GM23338 (cell line): Measurements from ENCODE around the gene ALB. TPM values are rescaled to one million over a fixed set of nuclear protein-coding genes. Genes with fewer than 3 reads are reported as not detected.

ENCODE experiments used
- ATAC-seq: fragments of 200-7000 bp; cut with Tn5 transposase; 3 replicates; pipeline ENCODE4 v1.9.1; 2020
- DNase-seq: peaks from one replicate; pipeline ENCODE4 v3.0.0-alpha.2; 2015; ENCODE audit warnings: low spot score
- H2AFZ ChIP-seq: fragments of 200-600 bp; sonication (generic); 2 replicates; pipeline ENCODE4 v1.8.0; 2016; ENCODE audit warnings: antibody characterized with exemption, mild to moderate bottlenecking, moderate library complexity
- H3F3A ChIP-seq: fragments of 200-600 bp; sonication (generic); replicated peaks from 2 replicates; pipeline ENCODE4 v1.8.0; 2017; ENCODE audit warnings: antibody characterized with exemption, mixed run types, low read depth
- H3K27ac ChIP-seq: fragments of 200-600 bp; sonication (generic); 2 replicates; pipeline ENCODE4 v1.6.1; 2016; ENCODE audit warnings: low read depth
- H3K27me3 ChIP-seq: fragments of 200-600 bp; sonication (generic); 2 replicates; pipeline ENCODE4 v1.8.0; 2016; ENCODE audit warnings: mild to moderate bottlenecking, mixed run types, moderate library complexity; ENCODE audit not compliant: insufficient read depth
- H3K36me3 ChIP-seq: fragments of 200-600 bp; sonication (generic); 2 replicates; pipeline ENCODE4 v1.8.0; 2016; ENCODE audit warnings: mild to moderate bottlenecking; ENCODE audit not compliant: insufficient read depth
- H3K4me1 ChIP-seq: fragments of 200-600 bp; sonication (generic); 2 replicates; pipeline ENCODE4 v1.8.0; 2016; ENCODE audit warnings: mild to moderate bottlenecking, moderate library complexity; ENCODE audit not compliant: insufficient read depth
- H3K4me2 ChIP-seq: fragments of 200-600 bp; sonication (generic); 2 replicates; pipeline ENCODE4 v1.7.1; 2017; ENCODE audit warnings: mixed run types
- H3K4me3 ChIP-seq: fragments of 200-600 bp; sonication (generic); 2 replicates; pipeline ENCODE4 v1.6.1; 2016; ENCODE audit warnings: mixed run types
- H3K79me2 ChIP-seq: fragments of 200-600 bp; sonication (generic); replicated peaks from 2 replicates; pipeline ENCODE4 v1.8.0; 2017; ENCODE audit warnings: mild to moderate bottlenecking; ENCODE audit not compliant: insufficient read depth
- H3K9me2 ChIP-seq: fragments of 200-600 bp; sonication (generic); 2 replicates; pipeline ENCODE4 v1.8.0; 2017; ENCODE audit not compliant: insufficient read depth
- H4K20me1 ChIP-seq: fragments of 200-600 bp; sonication (generic); replicated peaks from 2 replicates; pipeline ENCODE4 v1.8.0; 2017; ENCODE audit warnings: mild to moderate bottlenecking; ENCODE audit not compliant: insufficient read depth
- H3K27ac Mint-ChIP-seq: 2 replicates; pipeline ENCODE4 v1.8.0; 2020; ENCODE audit warnings: inconsistent platforms, mild to moderate bottlenecking, moderate library complexity, mixed read lengths
- H3K27me3 Mint-ChIP-seq: 3 replicates; pipeline ENCODE4 v1.8.0; 2022; ENCODE audit warnings: low read depth, mild to moderate bottlenecking, moderate library complexity, mixed read lengths, inconsistent platforms; ENCODE audit not compliant: insufficient read depth, poor library complexity
- H3K36me3 Mint-ChIP-seq: 3 replicates; pipeline ENCODE4 v1.8.0; 2021; ENCODE audit warnings: low read depth, mild to moderate bottlenecking, inconsistent platforms, moderate library complexity, mixed read lengths
- H3K4me1 Mint-ChIP-seq: 3 replicates; pipeline ENCODE4 v1.8.0; 2020; ENCODE audit warnings: mild to moderate bottlenecking, inconsistent platforms, mixed read lengths
- H3K4me3 Mint-ChIP-seq: 3 replicates; pipeline ENCODE4 v1.8.0; 2021; ENCODE audit warnings: moderate library complexity, mild to moderate bottlenecking, inconsistent platforms, mixed read lengths
- H3K9me3 Mint-ChIP-seq: 3 replicates; pipeline ENCODE4 v1.8.0; 2020; ENCODE audit warnings: moderate library complexity, mild to moderate bottlenecking, inconsistent platforms, mixed read lengths
- CREB1 ChIP-seq: fragments of 250-450 bp; sonication (Bioruptor Pico); IDR thresholded peaks from 2 replicates; pipeline ENCODE4 v1.5.0; 2020; ENCODE audit warnings: low read depth, mild to moderate bottlenecking, moderate library complexity
- EZH2 ChIP-seq: fragments of 200-600 bp; sonication (generic); IDR thresholded peaks from one replicate; pipeline ENCODE4 v1.8.0; 2017; ENCODE audit warnings: antibody characterized with exemption, mild to moderate bottlenecking, low read depth; ENCODE audit not compliant: unreplicated experiment
- EZH2phosphoT487 ChIP-seq: fragments of 200-600 bp; sonication (generic); IDR thresholded peaks from one replicate; pipeline ENCODE4 v1.8.1; 2018; ENCODE audit warnings: antibody characterized with exemption; ENCODE audit not compliant: unreplicated experiment
- JUNB ChIP-seq: IDR thresholded peaks from one replicate; pipeline ENCODE4 v1.6.1; 2016; ENCODE audit warnings: antibody characterized with exemption; ENCODE audit not compliant: unreplicated experiment
- NANOG ChIP-seq: IDR thresholded peaks from 2 replicates; pipeline ENCODE4 v1.6.1; 2016; ENCODE audit warnings: antibody characterized with exemption, borderline replicate concordance
- POLR2AphosphoS5 ChIP-seq: IDR thresholded peaks from 2 replicates; pipeline ENCODE4 v1.6.1; 2016; ENCODE audit warnings: antibody characterized with exemption, low read depth
- REST ChIP-seq: IDR thresholded peaks from one replicate; pipeline ENCODE4 v1.6.1; 2018; ENCODE audit warnings: antibody characterized with exemption; ENCODE audit not compliant: unreplicated experiment
- STAT1 ChIP-seq: IDR thresholded peaks from one replicate; pipeline ENCODE4 v1.6.1; 2016; ENCODE audit warnings: antibody characterized with exemption; ENCODE audit not compliant: unreplicated experiment
- ZNF114 ChIP-seq: fragments of 250-450 bp; sonication (Bioruptor Pico); IDR thresholded peaks from 2 replicates; pipeline ENCODE4 v1.5.0; 2020; ENCODE audit warnings: mild to moderate bottlenecking, moderate library complexity
- ZNF331 ChIP-seq: fragments of 250-450 bp; sonication (Bioruptor Pico); IDR thresholded peaks from 2 replicates; pipeline ENCODE4 v1.5.0; 2020; ENCODE audit warnings: low read depth, mild to moderate bottlenecking, moderate library complexity
- ZNF462 ChIP-seq: fragments of 250-450 bp; sonication (Bioruptor Pico); IDR thresholded peaks from 2 replicates; pipeline ENCODE4 v1.5.0; 2020; ENCODE audit warnings: mild to moderate bottlenecking, moderate library complexity
- polyA plus RNA-seq: library from polyadenylated mRNA; unstranded; fragments of >200 nt; fragmentation: Nextera tagmentation; extraction: Ambion mirVana; gene quantifications from 2 replicates; pipeline ENCODE4 v1.2.1, GENCODE V29; 2016
- total RNA-seq: library from RNA; depleted of rRNA; stranded (reverse); fragments of >200 nt; shearing (Covaris generic); gene quantifications from 2 replicates; pipeline ENCODE4 v1.2.3, GENCODE V29; 2014
- TF ChIP-seq, protein P1 (sequence below), 2 experiments: fragments of 200-600 bp in 1 of 2; sonication (generic) in 1 of 2; conservative IDR thresholded peaks; 2 replicates each; pipeline versions ENCODE4 v1.5.1 to v1.6.1; 2016 to 2017; ENCODE audit warnings: antibody characterized with exemption in 2 of 2, low read depth in 2 of 2, mild to moderate bottlenecking in 2 of 2, moderate library complexity in 1 of 2

The ALB gene
- total and polyA plus RNA-seq, 2 experiments from 2014 or later = not detected

DNA sequence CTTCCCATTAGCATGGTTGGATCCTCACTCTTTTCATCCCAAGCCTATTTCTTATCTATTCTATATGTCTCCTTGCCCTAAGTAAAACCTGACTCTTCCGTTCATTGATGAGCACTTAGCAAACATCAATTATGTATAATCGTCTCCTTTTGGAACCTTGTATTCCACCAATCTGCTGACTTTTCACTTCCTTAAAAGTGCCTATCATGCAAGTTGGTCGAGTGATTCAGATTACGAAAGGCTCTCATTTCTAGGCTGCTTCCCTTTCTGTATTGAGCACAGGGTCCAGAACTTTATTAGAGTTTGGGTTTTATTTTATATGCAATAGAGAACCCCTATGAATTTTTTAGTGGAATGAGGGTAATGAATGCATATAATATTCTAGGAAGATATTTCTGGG is 27.1 kb upstream of the ALB start (continued):
- TF ChIP-seq ZNF462 (CRISPR knock-in tag) (no peak), ZNF331 (CRISPR knock-in tag) (no peak)

DNA sequence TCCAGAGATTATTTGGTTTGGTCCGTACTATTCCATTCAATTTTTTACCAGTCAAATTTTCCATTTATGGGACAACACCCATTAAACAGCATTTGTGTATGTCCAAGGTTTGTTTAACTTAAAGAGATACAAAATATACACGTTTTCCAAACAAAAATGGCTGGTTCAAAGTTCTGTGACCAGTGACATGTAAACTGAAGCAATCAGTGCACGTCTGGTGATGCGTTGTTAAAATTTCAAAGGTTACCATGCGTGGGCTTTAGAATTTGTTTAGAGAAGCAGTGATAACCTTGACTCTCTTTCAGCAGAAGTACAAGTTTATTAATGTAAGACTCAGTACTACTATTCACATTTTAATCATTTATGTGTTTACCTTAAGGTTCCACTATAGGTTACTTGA is 25.2 kb upstream of the ALB start:
- no peaks in the 10 kb centered on the region for H3K27me3 ChIP-seq
- Mint-ChIP-seq H3K27me3 (no peaks in the 10 kb centered on the region), H3K9me3 (no peaks in the 10 kb centered on the region), H3K36me3 (no peaks in the 10 kb centered on the region), H3K4me1 (peaks cover 14% of the 10 kb centered on the region), H3K4me3 (no peak overlapping the region), H3K27ac (no peak overlapping the region)
- no peak for ATAC-seq
- no peak overlapping the region for H3K4me3 ChIP-seq
- H3F3A ChIP-seq = no peaks in the 10 kb centered on the region
- no peak overlapping the region for H2AFZ ChIP-seq
- no peaks in the 10 kb centered on the region for H4K20me1 ChIP-seq
- H3K4me2 ChIP-seq = no peak overlapping the region
- no peak overlapping the region for H3K27ac ChIP-seq
- 0 out of 2 replicates have a peak, but pooled peaks cover 9% of the 10 kb centered on the region for H3K4me1 ChIP-seq
- H3K9me2 ChIP-seq = no peaks in the 10 kb centered on the region
- no peaks in the 10 kb centered on the region for H3K36me3 ChIP-seq
- DNase-seq = no peak
- no peaks in the 10 kb centered on the region for H3K79me2 ChIP-seq
- TF ChIP-seq POLR2AphosphoS5 (no peak), EZH2phosphoT487 (no peak), EZH2 (no peak), STAT1 (no peak), REST (no peak), JUNB (no peak), ZNF114 (CRISPR knock-in tag) (no peak), CREB1 (CRISPR knock-in tag) (no peak), NANOG (no peak)
- TF ChIP-seq, protein P1, sequence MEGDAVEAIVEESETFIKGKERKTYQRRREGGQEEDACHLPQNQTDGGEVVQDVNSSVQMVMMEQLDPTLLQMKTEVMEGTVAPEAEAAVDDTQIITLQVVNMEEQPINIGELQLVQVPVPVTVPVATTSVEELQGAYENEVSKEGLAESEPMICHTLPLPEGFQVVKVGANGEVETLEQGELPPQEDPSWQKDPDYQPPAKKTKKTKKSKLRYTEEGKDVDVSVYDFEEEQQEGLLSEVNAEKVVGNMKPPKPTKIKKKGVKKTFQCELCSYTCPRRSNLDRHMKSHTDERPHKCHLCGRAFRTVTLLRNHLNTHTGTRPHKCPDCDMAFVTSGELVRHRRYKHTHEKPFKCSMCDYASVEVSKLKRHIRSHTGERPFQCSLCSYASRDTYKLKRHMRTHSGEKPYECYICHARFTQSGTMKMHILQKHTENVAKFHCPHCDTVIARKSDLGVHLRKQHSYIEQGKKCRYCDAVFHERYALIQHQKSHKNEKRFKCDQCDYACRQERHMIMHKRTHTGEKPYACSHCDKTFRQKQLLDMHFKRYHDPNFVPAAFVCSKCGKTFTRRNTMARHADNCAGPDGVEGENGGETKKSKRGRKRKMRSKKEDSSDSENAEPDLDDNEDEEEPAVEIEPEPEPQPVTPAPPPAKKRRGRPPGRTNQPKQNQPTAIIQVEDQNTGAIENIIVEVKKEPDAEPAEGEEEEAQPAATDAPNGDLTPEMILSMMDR (conservative IDR thresholded peaks at IDR 0.05; ENCODE audit: low read depth in 2 of 2) = no peak
